Dermis microvascular lymphatic vessel endothelial cell (primary cell): ENCODE results near the gene MSANTD3. TPM values are rescaled to one million over a fixed set of nuclear protein-coding genes. Genes with fewer than 3 reads are reported as not detected.

ENCODE experiments used
- DNase-seq, 2 donors: peaks; one replicate each; pipeline versions ENCODE4 v3.0.0 to v3.0.0-alpha.2; 2010; ENCODE audit warnings: low read depth in 2 of 2
- total RNA-seq: library from RNA; depleted of rRNA; stranded (reverse); fragments of >200 nt; gene quantifications from 2 replicates; pipeline ENCODE4 v1.2.1, GENCODE V29; 2014

The MSANTD3 gene
- total RNA-seq, 1 donor from 2014 or later: 51.5 TPM

DNA sequence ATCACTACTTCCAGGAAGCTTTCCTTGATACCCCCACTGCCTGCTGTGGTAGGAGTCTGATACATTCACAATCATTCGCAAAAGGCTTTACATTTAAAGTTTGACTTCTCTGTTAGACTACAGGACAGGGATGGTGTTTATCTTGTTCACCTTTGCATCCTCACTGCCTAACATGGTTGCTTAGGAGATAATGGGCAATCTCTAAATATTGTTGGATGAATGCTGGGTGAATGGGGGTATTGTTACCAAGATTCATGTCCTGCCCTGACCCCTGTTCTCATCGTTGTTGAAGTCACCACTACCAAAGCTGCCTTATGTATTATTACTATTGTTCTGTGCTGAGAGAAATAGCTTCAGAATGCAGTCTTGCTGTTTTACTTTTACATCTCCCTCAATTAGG is 38.3 kb downstream of the MSANTD3 start:
- no peak for DNase-seq

- no peak for DNase-seq
Measured at GRCh38 chr9:100465761-100466160, 38.8 kb downstream of the MSANTD3 start.

GRCh38 chr9:100466171-100466828 is 39.4 kb downstream of the MSANTD3 start:
- DNase-seq: no peak

GRCh38 chr9:100466829-100467221 is 39.9 kb downstream of the MSANTD3 start:
- no peak for DNase-seq

DNA sequence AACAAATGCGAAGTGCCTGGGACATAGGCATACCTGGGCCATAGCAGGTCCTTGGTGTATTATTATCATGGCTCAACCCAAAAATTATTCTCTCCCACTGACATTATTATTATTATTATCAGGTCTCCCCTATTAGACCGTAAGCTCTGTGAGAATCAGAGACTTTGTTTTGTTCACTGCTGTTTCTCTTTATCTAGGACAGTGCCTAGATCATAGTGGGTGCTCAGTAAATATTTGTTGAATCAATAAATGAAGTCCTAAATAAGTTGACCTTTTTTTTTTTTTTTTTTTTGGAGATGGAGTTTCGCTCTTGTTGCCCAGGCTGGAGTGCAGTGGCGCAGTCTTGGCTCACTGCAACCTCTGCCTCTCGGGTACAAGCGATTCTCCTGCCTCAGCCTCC is 41.1 kb downstream of the MSANTD3 start:
- no peak for DNase-seq

- DNase-seq: no peak
Measured at GRCh38 chr9:100472268-100472667, 45.3 kb downstream of the MSANTD3 start.

DNA sequence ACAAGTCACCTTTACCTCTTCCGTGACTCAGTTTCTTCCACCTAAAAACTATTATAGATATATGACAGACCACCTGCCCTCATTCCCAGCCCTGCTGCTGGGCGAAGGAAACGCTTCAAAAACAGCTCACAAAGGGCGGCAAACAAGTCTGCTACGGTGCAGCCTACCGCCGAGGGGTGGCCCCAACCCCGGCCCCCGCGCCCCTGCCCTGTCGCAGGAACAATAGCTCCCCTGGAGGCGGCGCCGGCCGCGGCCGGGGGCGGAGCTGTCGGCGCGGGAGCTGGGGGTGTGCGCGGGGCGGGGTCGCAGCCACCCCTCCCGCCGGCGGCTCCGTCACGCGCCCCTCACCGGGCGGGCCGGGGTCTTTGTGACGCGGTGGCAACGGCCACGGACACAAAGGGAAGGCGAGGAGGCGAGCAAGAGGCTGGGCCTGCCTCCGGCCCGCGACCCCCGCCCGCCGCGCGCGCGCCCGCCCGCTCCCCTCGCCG is 45.9 kb downstream of the MSANTD3 start, which contains the start of gene TMEFF1:
TSS of gene TMEFF1 (plus strand) at position 362 of the 488 bp plus-strand sequence. CDS start 396 bp downstream, outside the sequence.
- DNase-seq: peak; percentile 12 to 76

DNA sequence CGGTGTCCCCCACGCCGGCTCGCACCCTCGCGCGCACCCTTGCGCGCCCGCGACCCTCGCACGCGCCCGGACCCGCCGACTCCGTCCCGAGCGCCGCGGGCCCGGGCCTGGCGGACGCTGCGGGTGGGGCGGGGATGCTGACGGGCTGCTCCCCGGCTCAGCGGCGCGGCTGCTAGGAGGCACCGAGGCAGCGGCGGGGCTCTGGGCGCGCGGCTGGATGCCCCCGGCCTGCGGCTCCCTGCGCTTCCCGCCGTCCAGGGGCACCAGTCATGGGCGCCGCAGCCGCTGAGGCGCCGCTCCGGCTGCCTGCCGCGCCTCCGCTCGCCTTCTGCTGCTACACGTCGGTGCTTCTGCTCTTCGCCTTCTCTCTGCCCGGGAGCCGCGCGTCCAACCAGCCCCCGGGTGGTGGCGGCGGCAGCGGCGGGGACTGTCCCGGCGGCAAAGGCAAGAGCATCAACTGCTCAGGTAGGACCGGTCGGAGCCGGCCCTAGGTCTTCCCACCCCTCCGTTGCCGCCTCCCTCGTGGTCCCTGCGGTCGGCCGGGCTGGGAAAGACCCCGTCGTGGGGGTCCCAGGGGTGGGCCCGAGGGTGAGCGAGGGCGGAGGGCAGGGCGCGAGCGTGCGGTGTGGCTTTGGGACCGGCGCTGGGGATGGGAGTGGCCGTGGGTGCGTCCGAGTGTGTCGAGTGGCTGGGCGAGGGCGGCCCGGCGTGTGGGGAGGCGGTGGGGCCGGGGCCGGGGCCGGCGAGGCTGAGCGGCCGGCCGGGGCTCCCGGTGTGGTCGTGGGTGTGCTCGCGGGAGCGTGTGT is 46.5 kb downstream of the MSANTD3 start:
- DNase-seq: peak in 1 of 2 donors; percentile 44

- DNase-seq: peak in 1 of 2 donors; percentile 22
Measured at GRCh38 chr9:100474082-100474923, 47.4 kb downstream of the MSANTD3 start.

- no peak for DNase-seq
Measured at GRCh38 chr9:100474924-100475276, 48.0 kb downstream of the MSANTD3 start.

DNA sequence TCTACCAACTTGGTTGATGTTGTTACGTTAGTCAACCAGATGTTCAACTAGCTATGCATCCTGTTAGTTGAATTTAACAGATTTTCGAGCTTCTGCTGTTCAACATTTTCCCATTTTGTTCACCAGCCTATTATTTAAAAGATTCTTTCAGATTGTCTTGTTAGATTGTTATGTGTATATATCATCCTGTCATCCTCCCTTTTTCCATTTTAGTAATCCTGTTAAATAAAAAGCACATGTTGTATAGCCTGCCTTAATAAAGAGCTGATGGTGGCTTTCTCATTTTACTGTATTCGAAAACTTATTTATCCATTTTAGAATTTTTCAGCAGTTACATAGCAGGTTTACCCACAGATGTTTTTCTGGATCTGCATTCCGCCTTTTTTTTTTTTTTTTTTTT is 50.3 kb downstream of the MSANTD3 start:
- no peak for DNase-seq

- DNase-seq: no peak
Measured at GRCh38 chr9:100478192-100478591, 51.2 kb downstream of the MSANTD3 start.

DNA sequence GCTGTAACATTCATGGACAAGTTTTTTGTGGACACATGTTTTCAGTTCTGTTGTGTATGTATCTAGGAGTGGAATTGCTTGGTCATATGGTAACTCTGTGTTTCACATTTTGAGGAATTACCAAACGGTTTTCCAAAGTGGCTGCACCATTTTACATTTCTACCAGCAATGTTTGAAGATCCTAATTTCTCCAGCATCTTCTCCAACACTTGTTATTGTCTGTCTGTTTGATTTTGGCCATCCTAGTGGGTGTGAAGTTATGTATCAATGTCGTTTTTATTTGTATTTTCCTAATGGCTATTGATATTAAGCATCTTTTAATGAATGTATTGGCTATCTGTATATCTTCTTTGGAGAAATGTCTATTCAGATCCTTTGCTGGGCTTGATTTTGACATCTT is 52.9 kb downstream of the MSANTD3 start:
- no peak for DNase-seq

DNA sequence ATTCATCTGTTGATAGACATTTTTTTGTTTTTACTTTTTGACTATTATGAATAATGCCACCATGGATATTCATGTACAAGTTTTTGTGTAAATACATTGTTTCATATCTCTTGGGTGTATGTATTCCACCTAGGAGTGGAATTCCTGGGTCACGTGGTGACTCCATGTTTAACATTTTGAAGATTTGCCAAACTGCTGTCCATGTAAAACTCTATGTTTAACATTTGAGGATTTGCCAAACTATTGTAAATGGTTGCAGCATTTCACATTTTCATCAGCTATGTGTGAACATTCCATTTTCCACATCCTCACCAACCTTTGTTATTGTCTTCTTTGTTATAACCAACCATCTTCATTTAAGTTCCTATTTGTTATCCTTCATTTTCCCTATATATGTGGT is 58.3 kb downstream of the MSANTD3 start:
- DNase-seq: peak; percentile 52 to 64

DNA sequence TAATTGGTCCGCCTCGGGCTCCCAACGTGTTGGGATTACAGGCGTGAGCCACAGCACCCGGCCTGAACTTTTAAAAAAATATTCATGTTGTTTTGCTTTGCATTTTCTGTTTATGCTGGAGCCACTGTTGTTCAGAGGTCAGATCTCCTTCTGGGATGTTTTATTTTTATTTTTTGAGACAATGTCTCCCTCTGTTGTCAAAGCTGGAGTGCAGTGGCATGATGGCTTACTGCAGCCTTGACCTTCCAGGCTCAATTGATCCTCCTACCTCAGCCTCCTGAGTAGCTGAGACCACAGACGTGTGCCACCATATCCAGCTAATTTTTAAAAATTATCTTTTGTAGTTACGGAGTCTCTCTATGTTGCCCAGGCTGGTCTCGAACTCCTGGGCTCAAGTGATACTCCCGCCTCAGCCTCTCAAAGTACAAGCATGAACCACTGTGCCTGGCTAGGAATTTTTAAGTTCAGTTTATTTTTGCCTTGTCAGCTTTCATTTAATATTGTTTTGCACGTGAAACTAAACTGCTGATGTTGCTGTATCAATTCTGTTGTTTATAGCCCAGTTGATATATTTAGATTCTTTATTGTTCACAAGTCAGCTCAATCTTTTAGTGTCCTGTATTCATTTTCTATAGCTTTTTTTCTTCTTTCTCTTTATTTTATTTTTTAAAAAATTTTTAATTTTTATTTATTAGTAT is 59.7 kb downstream of the MSANTD3 start:
- DNase-seq: no peak

GRCh38 chr9:100488177-100488576 is 61.2 kb downstream of the MSANTD3 start:
- no peak for DNase-seq

DNA sequence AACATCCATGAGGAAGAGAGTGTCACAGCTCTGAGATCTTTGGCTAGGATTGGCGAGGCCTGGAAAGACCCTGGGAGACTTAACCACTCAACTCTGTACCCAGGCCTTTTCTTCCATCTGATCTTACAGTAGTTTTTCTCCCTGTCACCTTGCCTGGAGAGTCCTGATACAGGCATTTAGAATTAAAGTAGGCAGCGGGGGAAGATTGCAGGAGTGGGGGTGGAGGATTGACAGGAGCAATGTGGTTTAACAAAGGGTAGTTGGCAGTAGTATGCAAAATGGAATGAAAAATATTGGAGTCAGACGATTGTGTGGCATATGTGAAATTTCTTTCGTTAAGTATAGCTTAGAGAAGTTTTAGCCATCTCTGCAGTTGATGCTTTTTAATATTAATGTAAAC is 62.9 kb downstream of the MSANTD3 start:
- DNase-seq: no peak

GRCh38 chr9:100492952-100493351 is 66.0 kb downstream of the MSANTD3 start:
- DNase-seq: peak; percentile 73 to 80

GRCh38 chr9:100498592-100498991 is 71.6 kb downstream of the MSANTD3 start:
- peak in 1 of 2 donors; percentile 18 for DNase-seq

DNA sequence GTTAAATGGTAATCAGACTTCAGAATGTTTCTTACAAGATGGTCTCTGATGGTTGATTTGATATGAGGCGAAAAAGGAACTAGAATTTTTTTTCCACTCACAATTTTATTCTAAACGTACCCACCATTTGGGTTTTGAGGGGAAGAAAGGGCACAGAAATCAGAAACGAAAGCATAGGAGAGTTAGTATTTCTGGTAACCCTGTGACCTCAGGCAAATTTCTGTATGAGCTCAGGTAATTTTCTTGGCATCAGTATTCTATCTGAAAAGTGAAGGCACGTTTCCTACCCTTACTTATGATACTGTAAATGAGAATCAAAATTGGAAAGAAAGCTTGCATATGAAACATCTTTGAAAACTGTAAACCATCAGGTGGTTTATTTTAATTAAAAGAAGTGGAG is 72.5 kb downstream of the MSANTD3 start:
- DNase-seq: no peak

DNA sequence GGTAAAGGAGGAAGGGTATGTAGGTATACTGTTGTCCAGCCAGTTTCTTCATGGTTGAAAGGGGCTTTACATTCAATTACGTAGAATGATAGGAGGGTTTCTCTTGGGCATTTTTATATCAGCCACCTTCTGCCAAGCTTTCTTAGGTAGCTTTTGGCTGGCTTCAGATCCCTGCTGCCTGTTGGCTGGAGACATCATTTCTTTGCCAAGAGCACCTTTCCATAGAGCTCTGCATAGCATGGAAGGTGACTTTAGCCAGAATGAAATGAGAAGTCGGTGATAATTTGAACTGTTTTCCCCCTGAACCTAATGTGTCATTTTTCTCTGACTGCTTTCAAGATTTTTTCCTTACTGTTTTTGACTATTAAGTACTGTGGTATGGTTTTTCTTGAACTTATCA is 72.9 kb downstream of the MSANTD3 start:
- no peak for DNase-seq
